ENCODE measurements around the gene PHACTR1.
A peak's percentile ranks its signal among the peaks of the same experiment; 100 is the strongest.
"Not testable (repeated sequence)": the region's sequence is repeated elsewhere in the genome, so short reads cannot be mapped to it uniquely, and the experiment has no call there.

PHACTR1 gene

DNA sequence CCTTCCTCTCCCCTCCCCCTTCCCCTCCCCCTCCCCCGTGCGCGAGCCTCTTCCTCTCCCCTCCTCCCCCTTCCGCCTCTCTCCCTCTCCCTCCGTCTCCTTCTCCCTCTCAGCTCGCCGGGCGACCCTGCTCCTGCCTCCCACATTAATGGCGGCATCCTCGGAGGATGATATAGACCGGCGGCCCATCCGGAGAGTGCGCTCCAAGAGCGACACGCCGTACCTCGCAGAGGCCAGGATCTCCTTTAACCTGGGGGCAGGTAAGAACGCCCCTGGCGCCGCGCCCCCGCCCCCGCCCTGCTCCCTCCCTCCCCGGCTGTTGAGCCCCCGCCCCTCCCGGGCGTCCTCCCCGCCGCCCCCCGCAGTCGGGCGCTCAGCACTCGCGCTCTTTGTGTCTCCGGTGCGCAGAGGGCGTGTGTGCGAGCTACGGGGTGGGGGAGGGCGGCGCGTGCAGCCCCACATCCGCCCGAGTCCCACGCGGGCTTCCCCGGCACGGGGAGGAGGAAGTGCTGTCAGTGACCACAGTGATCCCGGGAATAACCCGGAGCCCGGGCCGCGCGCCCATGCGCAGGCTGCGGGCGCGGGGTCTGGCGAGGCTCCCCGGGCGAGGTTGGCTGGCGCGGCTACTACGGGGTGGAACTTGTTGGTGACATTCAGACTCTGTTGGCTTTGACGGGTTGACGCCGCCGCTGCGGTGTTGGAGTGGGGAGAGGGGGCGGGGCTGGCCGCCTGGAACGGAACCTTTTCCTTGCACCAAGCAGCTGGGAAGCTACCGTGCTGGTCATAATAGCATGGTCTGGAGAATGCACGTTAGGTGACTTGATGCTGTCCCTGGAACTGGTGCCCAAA, 33.2 kb downstream of the PHACTR1 start:
- DNase-seq (ENCODE audit: low spot score), result no peak

GRCh38 chr6:12750416-12750815, 33.8 kb downstream of the PHACTR1 start:
- DNase-seq (ENCODE audit: low spot score), result no peak
- no peak for FAIRE-seq

More for the DNA sequence above, 33.2 kb downstream of the PHACTR1 start:
- no peak for FAIRE-seq

DNA sequence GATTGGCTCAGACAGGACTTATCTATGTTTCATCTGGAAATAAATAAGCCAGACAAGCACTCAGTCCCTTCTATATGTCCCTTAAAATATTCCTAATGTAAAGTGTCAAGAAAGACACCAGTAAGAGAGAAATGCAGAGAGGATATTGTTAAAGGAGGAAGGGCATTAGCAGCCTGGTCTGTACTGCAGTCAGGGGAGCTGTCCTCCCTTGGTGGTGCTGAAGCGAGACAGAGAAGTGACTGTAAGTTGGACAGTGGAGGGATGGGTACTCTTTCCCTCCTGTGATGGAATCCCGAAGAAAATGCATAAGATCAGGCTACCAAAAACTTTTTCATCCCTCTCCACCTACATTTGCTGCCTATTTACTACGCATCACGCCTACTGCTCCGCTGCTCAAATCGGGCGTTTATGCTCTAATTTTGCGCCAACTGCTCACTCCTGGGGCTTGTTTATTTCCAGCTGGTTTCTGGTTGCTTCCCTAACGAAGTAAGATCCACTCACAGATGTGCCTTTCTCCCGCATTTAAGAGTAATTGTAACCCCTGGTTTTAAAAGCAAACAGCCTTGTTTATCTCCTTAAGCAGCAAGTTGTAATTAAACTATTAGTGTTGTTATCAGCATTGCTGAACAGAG, 35.2 kb downstream of the PHACTR1 start:
- FAIRE-seq (no peak), DNase-seq (ENCODE audit: low spot score) (no peak)

DNA sequence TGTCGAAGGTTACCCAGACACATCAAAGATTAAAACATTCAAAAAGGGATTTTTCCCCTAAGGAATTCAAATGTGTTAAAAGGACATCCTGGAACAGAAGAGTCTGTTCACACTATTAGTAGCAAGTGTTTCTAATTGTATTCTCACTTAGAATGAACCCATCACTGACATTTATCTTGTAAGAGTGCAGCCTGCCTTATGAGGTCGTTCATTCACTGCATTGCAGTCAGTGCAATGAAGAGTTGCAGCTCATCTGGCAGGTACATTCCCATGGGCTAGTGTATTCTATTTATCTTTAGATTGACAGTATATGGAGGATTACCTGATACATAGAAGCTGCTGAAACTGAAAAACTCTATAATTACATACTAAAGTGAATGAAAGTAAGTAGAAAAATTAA, 36.5 kb downstream of the PHACTR1 start:
- DNase-seq (ENCODE audit: low spot score), result no peak
- FAIRE-seq, result no peak

DNA sequence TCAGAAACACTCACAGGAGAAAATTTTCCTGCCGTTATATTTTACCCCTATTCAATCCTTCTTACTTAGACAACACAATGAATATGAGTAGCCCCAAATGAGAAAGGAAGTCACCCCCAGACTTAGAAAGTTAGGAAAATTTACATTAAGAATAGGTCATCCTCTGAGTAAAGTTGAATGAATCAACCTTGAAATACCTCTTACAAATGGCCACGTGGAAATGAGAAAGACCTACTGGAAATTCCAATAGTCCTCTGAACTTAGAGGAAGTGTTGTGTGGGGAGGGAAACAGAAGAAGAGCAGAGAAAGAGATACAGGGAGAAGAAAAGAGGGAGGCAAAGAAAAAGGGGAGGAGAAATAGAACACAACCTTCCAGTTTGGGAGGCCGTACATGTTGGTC, 43.7 kb downstream of the PHACTR1 start:
- DNase-seq (ENCODE audit: low spot score) (no peak), FAIRE-seq (no peak)

DNA sequence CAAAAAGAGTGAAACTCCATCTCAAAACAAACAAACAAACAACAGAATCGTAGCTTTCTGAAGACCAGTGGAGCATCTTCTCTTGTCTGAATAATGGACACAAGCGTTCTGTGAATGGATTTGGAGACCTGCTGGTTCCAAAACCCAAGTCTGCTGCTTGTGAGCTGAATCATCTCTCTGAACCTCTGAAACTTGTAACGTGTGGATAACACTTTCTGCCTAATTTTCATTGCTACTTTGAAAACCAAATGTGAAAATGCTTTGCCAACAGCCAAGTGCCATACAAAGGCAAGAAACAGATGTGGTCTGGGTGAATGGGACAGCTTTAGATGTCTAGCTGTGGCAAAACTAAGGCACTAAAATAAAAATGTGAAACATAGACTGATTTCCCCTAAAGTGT, 44.3 kb downstream of the PHACTR1 start:
- DNase-seq (ENCODE audit: low spot score) (no peak), FAIRE-seq (no peak)

GRCh38 chr6:12761376-12762115, 45.0 kb downstream of the PHACTR1 start:
- DNase-seq (ENCODE audit: low spot score) (peak; percentile 21), FAIRE-seq (no peak)

DNA sequence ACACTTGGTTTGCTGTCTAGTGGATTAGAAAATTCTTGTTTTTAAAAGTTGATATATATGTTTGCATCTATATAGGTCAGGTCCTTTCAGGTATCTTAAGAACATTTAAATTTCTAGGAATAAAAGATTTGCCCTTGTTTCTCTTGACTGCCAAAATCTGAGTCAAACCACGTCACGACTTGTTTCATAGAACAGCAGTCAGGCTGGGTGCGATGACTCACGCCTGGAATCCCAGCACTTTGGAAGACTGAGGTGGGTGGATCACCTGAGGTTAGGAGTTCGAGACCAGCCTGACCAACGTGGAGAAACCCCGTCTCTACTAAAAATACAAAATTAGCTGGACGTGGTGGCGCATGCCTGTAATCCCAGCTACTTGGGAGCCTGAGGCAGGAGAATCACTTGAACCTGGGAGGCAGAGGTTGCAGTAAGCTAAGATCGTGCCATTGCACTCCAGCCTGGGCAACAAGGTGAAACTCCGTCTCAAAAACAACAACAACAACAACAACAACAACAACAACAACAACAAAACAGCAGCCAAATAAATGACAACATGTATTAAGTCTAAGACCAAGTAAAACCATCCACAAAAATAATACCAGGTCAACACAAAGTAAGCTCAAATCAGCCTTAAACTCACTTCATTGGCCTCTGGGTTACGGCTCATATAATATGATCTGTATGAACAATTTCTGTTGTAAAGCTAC, 46.3 kb downstream of the PHACTR1 start:
- FAIRE-seq; DNase-seq (ENCODE audit: low spot score): not testable (repeated sequence)

- FAIRE-seq (no peak), DNase-seq (ENCODE audit: low spot score) (no peak)
These were observed 49.8 kb downstream of the PHACTR1 start for GRCh38 chr6:12766365-12766764.

DNA sequence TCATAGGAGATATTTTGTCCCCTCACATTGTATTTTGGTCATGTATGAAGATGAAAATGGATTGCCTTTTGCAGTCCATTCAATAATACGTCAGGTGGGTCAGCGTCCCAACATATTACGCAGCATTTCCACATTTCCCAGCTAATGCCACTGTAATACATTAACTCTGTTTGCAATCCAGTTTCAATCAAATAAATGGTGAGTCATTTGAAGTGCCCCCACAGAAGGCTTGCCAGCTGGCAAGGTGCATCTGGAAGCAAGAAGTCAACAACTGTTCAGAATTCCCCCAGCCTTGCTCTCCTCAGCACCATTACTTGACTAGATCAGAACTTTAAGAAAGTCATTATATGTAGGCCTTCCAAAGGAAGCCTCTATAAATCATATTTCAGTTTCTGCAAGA, 50.4 kb downstream of the PHACTR1 start:
- FAIRE-seq (no peak), DNase-seq (ENCODE audit: low spot score) (no peak)

- DNase-seq (ENCODE audit: low spot score), result no peak
- FAIRE-seq, result no peak
These were observed 53.1 kb downstream of the PHACTR1 start for GRCh38 chr6:12769556-12770256.

DNA sequence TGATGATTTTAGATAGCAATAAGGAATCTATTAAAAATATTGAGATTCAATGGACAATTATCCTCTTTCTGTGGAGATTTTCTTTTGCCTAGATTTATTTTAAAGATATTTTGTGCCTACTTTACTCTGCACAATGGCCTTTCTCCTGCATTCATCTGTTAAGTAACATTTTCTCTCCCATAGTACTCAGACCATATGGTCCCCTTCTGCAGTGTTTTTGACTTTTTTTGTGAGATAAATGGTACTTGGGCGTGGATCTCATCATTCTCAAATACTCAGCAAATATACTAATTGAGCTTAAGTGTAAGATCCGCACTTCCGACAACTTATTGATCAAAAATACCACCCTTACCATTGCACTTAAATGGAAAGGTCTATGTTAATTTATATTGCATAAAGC, 55.8 kb downstream of the PHACTR1 start:
- FAIRE-seq, result no peak
- DNase-seq (ENCODE audit: low spot score), result no peak

DNA sequence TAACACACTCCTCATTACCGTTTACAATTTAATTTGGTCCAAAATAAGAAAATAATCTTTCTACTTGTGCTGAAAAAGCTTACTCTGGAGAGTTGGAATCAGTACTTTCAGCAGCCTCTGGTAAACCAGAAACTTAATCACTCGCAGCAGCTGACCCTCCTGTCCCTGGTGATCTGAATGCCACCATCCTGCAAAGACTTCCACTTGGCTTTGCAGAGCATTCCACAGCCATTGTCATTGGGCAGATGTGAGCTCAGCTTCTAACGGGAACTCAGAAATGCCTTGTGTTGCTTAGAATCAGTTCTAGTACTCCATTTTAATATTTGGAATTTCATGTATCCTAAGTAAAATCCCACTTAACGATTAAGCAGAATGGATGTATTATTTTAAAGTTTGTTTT, 59.7 kb downstream of the PHACTR1 start:
- no peak for FAIRE-seq

GRCh38 chr6:12779772-12780171, 63.2 kb downstream of the PHACTR1 start:
- FAIRE-seq (no peak), DNase-seq (ENCODE audit: low spot score) (no peak)

More for the DNA sequence above, 59.7 kb downstream of the PHACTR1 start:
- DNase-seq (ENCODE audit: low spot score), result no peak

- FAIRE-seq, result no peak
- no peak for DNase-seq (ENCODE audit: low spot score)
These were observed 65.6 kb downstream of the PHACTR1 start for GRCh38 chr6:12782136-12782535.

DNA sequence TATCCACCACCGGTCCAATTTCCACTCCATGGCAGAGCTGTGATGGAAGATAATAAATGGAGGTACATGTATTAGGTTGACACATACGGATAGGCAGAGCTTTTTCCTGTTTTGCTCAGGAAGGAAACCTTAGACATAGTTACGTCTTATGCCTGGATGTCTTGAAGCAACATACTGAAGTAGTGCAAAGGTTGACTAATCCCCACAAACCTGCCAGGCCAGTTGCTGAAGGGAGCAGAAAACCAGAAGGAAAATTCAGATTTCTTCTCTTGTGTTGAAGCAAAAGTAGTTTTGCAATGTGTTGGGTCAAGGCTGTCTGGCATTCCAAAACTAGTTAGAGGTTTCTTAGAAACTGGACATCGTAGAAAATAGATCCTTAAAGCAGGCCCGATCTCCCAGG, 68.7 kb downstream of the PHACTR1 start:
- DNase-seq (ENCODE audit: low spot score), result no peak
- no peak for FAIRE-seq

GRCh38 chr6:12785921-12786320, 69.4 kb downstream of the PHACTR1 start:
- FAIRE-seq (no peak), DNase-seq (ENCODE audit: low spot score) (no peak)

GRCh38 chr6:12791371-12791770, 74.8 kb downstream of the PHACTR1 start:
- no peak for DNase-seq (ENCODE audit: low spot score)
- FAIRE-seq, result no peak

DNA sequence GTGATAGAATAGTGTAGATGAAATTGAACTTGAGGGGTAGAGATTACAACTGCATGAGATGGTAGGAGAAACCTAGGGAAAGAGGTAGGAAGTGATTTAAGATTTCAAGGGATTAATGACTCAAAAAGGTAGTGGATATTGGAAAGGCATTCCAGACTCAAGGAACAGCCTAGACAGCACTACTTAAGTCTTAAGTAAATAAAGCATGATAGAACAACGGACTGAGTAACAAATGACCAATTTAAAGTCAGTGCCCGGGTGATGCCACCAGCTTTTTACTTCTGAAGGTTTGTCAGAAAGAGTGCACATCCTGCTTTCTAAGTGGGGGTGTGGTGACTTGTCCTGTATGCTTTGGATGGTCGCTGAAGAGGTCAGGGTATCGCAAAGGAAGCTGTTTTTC, 81.8 kb downstream of the PHACTR1 start:
- FAIRE-seq (no peak), DNase-seq (ENCODE audit: low spot score) (no peak)

DNA sequence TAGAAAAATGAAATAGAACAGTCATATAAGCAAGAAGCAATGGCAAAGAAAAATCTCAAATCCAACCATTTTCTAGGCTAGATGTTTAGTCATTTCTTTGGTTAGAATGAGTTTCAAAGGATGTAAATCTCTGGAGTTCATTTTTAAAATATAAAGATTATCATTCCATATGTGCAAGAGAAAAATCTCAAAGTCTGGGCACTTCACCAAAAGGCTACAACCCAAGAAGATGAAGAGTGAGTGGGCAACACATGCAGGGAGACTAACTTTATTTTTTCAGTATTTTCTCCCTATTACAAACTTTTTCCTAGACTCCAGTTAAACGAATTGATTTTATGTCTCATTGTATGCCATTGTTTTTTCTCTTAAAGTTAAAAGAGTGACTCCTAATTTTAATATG, 83.6 kb downstream of the PHACTR1 start:
- FAIRE-seq (no peak), DNase-seq (ENCODE audit: low spot score) (no peak)

GRCh38 chr6:12801141-12801540, 84.6 kb downstream of the PHACTR1 start:
- no peak for DNase-seq (ENCODE audit: low spot score)

More at GRCh38 chr6:12801141-12801540, 84.6 kb downstream of the PHACTR1 start:
- FAIRE-seq, result no peak

All from RCC 7860 (cell line).